GM21528 (cell line): ENCODE results near the gene GRIN2A.

Experiments
- ATAC-seq: cut with Tn5 transposase; IDR thresholded peaks from one replicate; pipeline ENCODE4 v1.9.1; 2021; ENCODE audit warnings: mild to moderate bottlenecking, moderate library complexity; ENCODE audit not compliant: unreplicated experiment, low FRiP score

The GRIN2A gene

GRCh38 chr16:10182222-10183053, at the start of gene GRIN2A:
Gene GRIN2A (minus strand): TSS chr16:10182428. CDS start chr16:10180411, 2,017 bp downstream.
- ATAC-seq: no peak

GRCh38 chr16:10231563-10231962, 49.3 kb upstream of the GRIN2A start:
- ATAC-seq: no peak

- ATAC-seq: no peak
These were observed 46.6 kb upstream of the GRIN2A start for GRCh38 chr16:10228779-10229178.

GRCh38 chr16:10226987-10227306, 44.7 kb upstream of the GRIN2A start:
- ATAC-seq: no peak

GRCh38 chr16:10226141-10226986, 44.1 kb upstream of the GRIN2A start:
- no peak for ATAC-seq

- ATAC-seq: no peak
These were observed 43.4 kb upstream of the GRIN2A start for GRCh38 chr16:10225653-10226052.

GRCh38 chr16:10224850-10225249, 42.6 kb upstream of the GRIN2A start:
- ATAC-seq: no peak

GRCh38 chr16:10220942-10221341, 38.7 kb upstream of the GRIN2A start:
- no peak for ATAC-seq

- no peak for ATAC-seq
These were observed 37.5 kb upstream of the GRIN2A start for GRCh38 chr16:10219742-10220141.

GRCh38 chr16:10218490-10219206, 36.4 kb upstream of the GRIN2A start:
- no peak for ATAC-seq

GRCh38 chr16:10213748-10214147, 31.5 kb upstream of the GRIN2A start:
- no peak for ATAC-seq

GRCh38 chr16:10210944-10211343, 28.7 kb upstream of the GRIN2A start:
- ATAC-seq: no peak

- ATAC-seq: no peak
These were observed 24.6 kb upstream of the GRIN2A start for GRCh38 chr16:10206865-10207264.

GRCh38 chr16:10206215-10206614, 24.0 kb upstream of the GRIN2A start:
- no peak for ATAC-seq

- ATAC-seq: no peak
These were observed 23.5 kb upstream of the GRIN2A start for GRCh38 chr16:10205688-10206087.

GRCh38 chr16:10202649-10203048, 20.4 kb upstream of the GRIN2A start:
- no peak for ATAC-seq

- no peak for ATAC-seq
These were observed 18.7 kb upstream of the GRIN2A start for GRCh38 chr16:10200637-10201586.

- ATAC-seq: no peak
These were observed 14.8 kb upstream of the GRIN2A start for GRCh38 chr16:10196999-10197398.

GRCh38 chr16:10191096-10191495, 8.9 kb upstream of the GRIN2A start:
- no peak for ATAC-seq

GRCh38 chr16:10189861-10190390, 7.7 kb upstream of the GRIN2A start:
- no peak for ATAC-seq
